ENCODE data around the gene RPGRIP1L. TPM values are rescaled to one million over a fixed set of nuclear protein-coding genes. Genes with fewer than 3 reads are reported as not detected.

The RPGRIP1L gene
- total RNA-seq, 1 donor from 2014 or later = 5.0 TPM

DNA sequence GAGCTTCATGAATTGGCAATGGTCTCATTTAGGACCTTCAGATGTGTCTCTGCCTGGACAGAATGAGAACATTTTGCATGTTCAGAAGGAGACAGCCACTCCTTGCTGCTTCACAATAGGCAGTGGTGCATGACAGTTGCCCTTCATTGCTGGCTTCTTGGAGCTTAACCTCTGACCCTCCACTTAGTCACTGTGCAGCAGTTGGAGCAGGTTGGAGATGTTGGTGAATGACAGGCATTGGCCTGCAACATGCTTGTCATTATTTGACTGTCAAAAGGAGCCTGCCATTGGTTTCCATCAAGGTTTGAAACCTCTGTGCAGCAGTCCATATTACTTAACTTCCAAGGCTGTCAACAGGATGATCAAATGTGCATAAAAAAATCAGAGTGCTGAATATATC is 23.0 kb upstream of the RPGRIP1L start:
- POLR2A ChIA-PET = no interaction called here
- Mint-ChIP-seq H3K9me3 (no peaks in the 10 kb centered on the region), H3K27ac (no peak overlapping the region), H3K4me1 (peaks cover 27% of the 10 kb centered on the region), H3K27me3 (no peaks in the 10 kb centered on the region), H3K4me3 (no peak overlapping the region), H3K36me3 (ENCODE audit: low read depth) (peaks cover 11% of the 10 kb centered on the region)
- intact Hi-C loops (cut with micrococcal nuclease) = no loop called here
- ATAC-seq (ENCODE audit: low read depth) (no peak), DNase-seq (no peak)
- CTCF ChIA-PET = no interaction called here
- TF ChIP-seq, protein P1, sequence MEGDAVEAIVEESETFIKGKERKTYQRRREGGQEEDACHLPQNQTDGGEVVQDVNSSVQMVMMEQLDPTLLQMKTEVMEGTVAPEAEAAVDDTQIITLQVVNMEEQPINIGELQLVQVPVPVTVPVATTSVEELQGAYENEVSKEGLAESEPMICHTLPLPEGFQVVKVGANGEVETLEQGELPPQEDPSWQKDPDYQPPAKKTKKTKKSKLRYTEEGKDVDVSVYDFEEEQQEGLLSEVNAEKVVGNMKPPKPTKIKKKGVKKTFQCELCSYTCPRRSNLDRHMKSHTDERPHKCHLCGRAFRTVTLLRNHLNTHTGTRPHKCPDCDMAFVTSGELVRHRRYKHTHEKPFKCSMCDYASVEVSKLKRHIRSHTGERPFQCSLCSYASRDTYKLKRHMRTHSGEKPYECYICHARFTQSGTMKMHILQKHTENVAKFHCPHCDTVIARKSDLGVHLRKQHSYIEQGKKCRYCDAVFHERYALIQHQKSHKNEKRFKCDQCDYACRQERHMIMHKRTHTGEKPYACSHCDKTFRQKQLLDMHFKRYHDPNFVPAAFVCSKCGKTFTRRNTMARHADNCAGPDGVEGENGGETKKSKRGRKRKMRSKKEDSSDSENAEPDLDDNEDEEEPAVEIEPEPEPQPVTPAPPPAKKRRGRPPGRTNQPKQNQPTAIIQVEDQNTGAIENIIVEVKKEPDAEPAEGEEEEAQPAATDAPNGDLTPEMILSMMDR (IDR thresholded peaks at IDR 0.05) = no peak

DNA sequence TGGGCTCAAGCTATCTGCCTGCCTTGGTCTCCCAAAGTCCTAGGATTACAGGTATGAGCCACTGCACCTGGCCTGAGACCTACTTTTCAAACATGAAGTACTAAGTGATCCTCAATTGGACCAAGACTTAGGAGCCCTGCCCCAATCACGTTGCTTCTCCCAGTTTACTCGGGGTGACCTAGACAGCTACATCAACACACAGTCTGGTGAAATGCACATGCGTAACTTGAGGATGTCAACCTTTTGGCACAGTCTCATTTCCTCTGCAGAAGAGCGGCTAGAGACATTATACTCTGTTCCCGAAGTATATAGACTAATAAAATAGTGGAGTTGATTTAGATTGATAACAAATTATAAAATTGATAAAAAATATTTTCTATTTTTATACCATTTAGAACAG is 17.4 kb upstream of the RPGRIP1L start:
- Mint-ChIP-seq H3K4me3 (no peak overlapping the region), H3K4me1 (peaks cover 7% of the 10 kb centered on the region)
- TF ChIP-seq, protein P1 (IDR thresholded peaks at IDR 0.05) = no peak

DNA sequence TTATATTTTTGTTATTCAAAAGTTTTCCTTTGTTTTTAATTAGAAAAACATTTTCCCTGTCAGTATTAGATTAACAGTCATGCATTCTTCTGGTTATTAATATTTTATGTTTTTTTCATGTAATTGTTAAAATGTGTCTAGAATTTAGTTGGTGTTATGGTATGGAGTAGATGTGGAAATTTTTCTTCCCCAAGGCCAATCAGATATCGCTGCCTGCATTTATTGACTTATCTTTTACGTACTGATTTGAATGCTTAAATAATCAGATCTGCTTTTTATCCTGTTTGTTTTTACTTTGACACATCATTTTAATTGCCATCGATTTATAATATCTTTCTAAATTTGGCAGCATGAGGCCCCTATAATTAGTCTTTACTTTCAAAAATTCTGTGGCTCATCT is 13.9 kb upstream of the RPGRIP1L start:
- Mint-ChIP-seq H3K9me3 (no peaks in the 10 kb centered on the region), H3K27ac (no peak overlapping the region), H3K4me3 (no peak overlapping the region), H3K36me3 (ENCODE audit: low read depth) (peaks cover 2% of the 10 kb centered on the region), H3K27me3 (no peaks in the 10 kb centered on the region), H3K4me1 (peaks cover 12% of the 10 kb centered on the region)
- DNase-seq = no peak
- TF ChIP-seq, protein P1 (IDR thresholded peaks at IDR 0.05) = no peak
- intact Hi-C loops (cut with micrococcal nuclease) = no loop called here
- CTCF ChIA-PET = no interaction called here
- POLR2A ChIA-PET = no interaction called here
- no peak for ATAC-seq (ENCODE audit: low read depth)

More for the DNA sequence above, 17.4 kb upstream of the RPGRIP1L start:
- POLR2A ChIA-PET = interaction anchor here (0.6 kb wide), 1 partner anchor 1123 kb away, joined by 4 read pairs; no protein-coding TSS in a partner anchor
- CTCF ChIA-PET = no interaction called here
- ATAC-seq (ENCODE audit: low read depth) = no peak
- Mint-ChIP-seq H3K36me3 (ENCODE audit: low read depth) (peaks cover 2% of the 10 kb centered on the region), H3K27me3 (no peaks in the 10 kb centered on the region), H3K27ac (no peak overlapping the region), H3K9me3 (no peaks in the 10 kb centered on the region)
- intact Hi-C loops (cut with micrococcal nuclease) = no loop called here
- DNase-seq = no peak

DNA sequence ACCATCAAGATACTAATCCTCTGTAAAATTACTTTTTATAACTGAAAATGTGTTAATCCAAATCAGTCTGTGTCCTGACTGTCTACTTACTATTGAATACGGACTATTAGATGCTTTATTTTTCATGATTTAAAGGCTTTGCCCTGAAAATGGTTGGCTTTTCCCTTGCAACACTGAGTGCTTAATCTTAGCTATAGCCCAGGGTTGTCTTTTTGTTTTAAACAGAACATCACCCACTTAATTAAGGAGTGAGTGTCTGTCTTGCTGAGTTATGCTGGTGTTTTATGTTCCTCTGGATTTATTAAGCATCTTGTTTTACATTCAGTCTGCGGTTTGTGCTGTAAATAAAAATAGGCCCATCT is 11.3 kb upstream of the RPGRIP1L start:
- ATAC-seq (ENCODE audit: low read depth) = no peak
- no peaks in the 10 kb centered on the region for H3K27me3 Mint-ChIP-seq
- CTCF ChIA-PET = no interaction called here
- H3K36me3 Mint-ChIP-seq (ENCODE audit: low read depth) = no peaks in the 10 kb centered on the region
- intact Hi-C loops (cut with micrococcal nuclease) = no loop called here
- no peaks in the 10 kb centered on the region for H3K9me3 Mint-ChIP-seq
- H3K27ac Mint-ChIP-seq = no peak overlapping the region
- TF ChIP-seq, protein P1 (IDR thresholded peaks at IDR 0.05) = no peak
- POLR2A ChIA-PET = no interaction called here
- no peak overlapping the region for H3K4me3 Mint-ChIP-seq
- no peak for DNase-seq
- H3K4me1 Mint-ChIP-seq = peaks cover 12% of the 10 kb centered on the region

DNA sequence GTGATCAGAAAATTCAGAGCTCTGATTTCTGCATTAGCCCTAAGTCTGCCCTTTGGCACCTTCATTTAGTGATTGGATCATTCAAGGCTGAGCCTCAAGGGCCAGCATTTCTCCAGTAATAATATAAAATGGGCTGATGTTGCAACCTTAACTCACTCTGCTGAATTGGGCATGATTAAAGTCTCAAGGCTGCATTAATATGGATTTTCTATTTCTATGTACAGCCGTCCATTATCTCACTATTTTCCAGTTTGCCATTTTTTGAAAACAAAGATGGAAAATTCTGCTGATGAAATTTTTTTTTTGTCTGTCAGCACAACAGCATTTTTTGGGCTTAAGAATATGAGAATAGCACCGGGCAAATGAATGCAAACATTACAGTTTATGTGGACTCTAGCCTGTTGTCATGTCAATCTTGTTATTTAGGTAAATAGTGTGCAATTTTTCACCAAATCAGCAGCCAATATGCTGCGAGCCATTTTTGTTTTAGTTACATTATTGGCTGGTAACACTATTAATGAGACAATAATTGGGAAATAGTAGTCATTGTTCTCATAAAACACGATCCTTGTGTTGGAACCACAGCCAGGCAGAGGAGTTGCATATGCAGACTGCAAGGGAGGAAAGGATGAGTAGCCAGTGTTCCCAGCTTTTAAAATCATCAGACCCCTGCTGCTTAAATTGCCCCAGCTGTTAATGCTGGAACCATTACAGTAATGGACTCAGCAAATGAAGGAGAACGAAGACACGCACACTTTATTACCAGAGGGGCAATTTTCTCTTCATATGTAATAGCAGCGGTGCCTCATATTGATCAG is 10.8 kb upstream of the RPGRIP1L start:
- CTCF ChIA-PET = no interaction called here
- POLR2A ChIA-PET = no interaction called here
- ATAC-seq (ENCODE audit: low read depth) (no peak), DNase-seq (no peak)
- no peaks in the 10 kb centered on the region for H3K36me3 Mint-ChIP-seq (ENCODE audit: low read depth)
- TF ChIP-seq, protein P1 (IDR thresholded peaks at IDR 0.05) = no peak
- no peak overlapping the region for H3K27ac Mint-ChIP-seq
- intact Hi-C loops (cut with micrococcal nuclease) = no loop called here
- no peaks in the 10 kb centered on the region for H3K9me3 Mint-ChIP-seq
- peaks cover 12% of the 10 kb centered on the region for H3K4me1 Mint-ChIP-seq
- no peaks in the 10 kb centered on the region for H3K27me3 Mint-ChIP-seq
- H3K4me3 Mint-ChIP-seq = no peak overlapping the region
